Pancreas (tissue), 10 donors: ENCODE measurements around the gene HYOU1. TPM values are rescaled to one million over a fixed set of nuclear protein-coding genes. Genes with fewer than 3 reads are reported as not detected.

ENCODE experiments used
- ATAC-seq, 4 donors: fragments of 200-7000 bp; cut with Tn5 transposase; one replicate each; pipeline versions ENCODE4 v1.8.0 to v1.9.1; 2020; ENCODE audit warnings: mild to moderate bottlenecking in 4 of 4, moderate library complexity in 4 of 4
- DNase-seq, 6 donors: peaks; one replicate each; pipeline ENCODE4 v3.0.0-alpha.2; 2020
- FAIRE-seq: peaks from 2 replicates; lab custom pipeline; 2012; peaks lifted over from hg19 to GRCh38; lab: Jason Lieb, UNC
- H3K27ac ChIP-seq, 4 donors: fragments of 200-600 bp; sonication (generic); 1 replicate in 3 of 4; 2 replicates in 1 of 4; pipeline versions ENCODE4 v1.5.0 to v1.8.0; 2020
- H3K27me3 ChIP-seq, 4 donors: fragments of 200-600 bp; one replicate each; pipeline ENCODE4 v1.8.0; 2021
- H3K36me3 ChIP-seq, 3 donors: fragments of 200-600 bp; sonication (generic) in 1 of 3; one replicate each; pipeline versions ENCODE4 v1.5.0 to v1.8.0; 2020 to 2021
- H3K4me1 ChIP-seq, 3 donors: fragments of 200-600 bp; one replicate each; pipeline ENCODE4 v1.8.0; 2021
- H3K4me3 ChIP-seq, 4 donors: fragments of 200-600 bp; sonication (generic) in 2 of 4; one replicate each; pipeline versions ENCODE4 v1.5.0 to v1.8.0; 2020 to 2021
- H3K9me3 ChIP-seq, 4 donors: fragments of 200-600 bp; one replicate each; pipeline ENCODE4 v1.8.0; 2021
- WGBS, 2 donors: extraction: QIAGEN DNeasy Blood & Tissue Kit; methylation state at CpG; one replicate each; pipeline ENCODE4 v1.1.7; 2013; 5-methylcytosine and 5-hydroxymethylcytosine counted together
- intact Hi-C, 3 donors: fragments of 100-400 bp; cut with DNase I; formaldehyde crosslinking; loops; one replicate each; pipeline versions ENCODE4 v1.11.1 to v1.14.2; 2022
- polyA plus RNA-seq, 2 donors: library from polyadenylated mRNA; stranded (reverse); fragments of 200-250 nt; gene quantifications; one replicate each; pipeline ENCODE4 v1.2.3, GENCODE V29; 2013
- total RNA-seq, 6 donors: library from RNA; stranded (reverse); fragmentation: NEBNext Ultra II Directional in 4 of 6; extraction: Animal tissue kit (Norgen Biotek cat#: 25700) in 4 of 6; gene quantifications; one replicate each; pipeline versions ENCODE4 v1.2.1 to v1.2.4, GENCODE V29; 2021 to 2023
- TF ChIP-seq, protein P1 (sequence below), 4 donors: fragments of 200-600 bp; sonication (generic) in 3 of 4; IDR thresholded peaks; one replicate each; pipeline versions ENCODE4 v1.5.0 to v1.8.0; 2021; ENCODE audit warnings: antibody characterized with exemption in 4 of 4
- donor health status: healthy with polysubstance abuse.
- donor health status: DM: no; HTN: no; CAD: no; lungs with moderate emphysema.
- donor health status: DM: no; HTN: no; CAD: no.
- donor health status: control.
- donor health status: control.
- donor health status: Bipolar disorder and iron deficiency.
- donor health status: DM: yes; HTN: yes; CAD: no.
- donor health status: DM: no; HTN: no; CAD: no.
- donor health status: DM: no; HTN: no; CAD: no.
- donor health status: DM: yes; HTN: yes; CAD: no.

HYOU1 gene
- total and polyA plus RNA-seq, 8 donors: 79.2 to 210 (median 143) TPM

DNA sequence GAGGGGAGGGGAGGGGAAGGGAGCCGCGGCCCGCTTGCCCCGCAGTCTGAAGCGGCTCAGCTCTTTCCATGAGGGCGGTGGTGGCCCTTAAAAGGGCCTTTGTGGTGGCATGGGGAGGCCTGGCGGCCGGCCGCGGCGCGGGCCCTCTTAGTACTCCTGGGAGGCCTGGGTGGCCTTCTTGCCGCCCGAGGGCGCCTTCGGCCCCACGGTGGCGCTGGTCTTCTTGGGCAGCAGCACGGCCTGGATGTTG, 37.7 kb upstream of the HYOU1 start:
- no peaks in the 10 kb centered on the region for H3K27me3 ChIP-seq
- no peaks in the 10 kb centered on the region for H3K9me3 ChIP-seq
- H3K27ac ChIP-seq: peak overlapping the region; percentile 85 to 93 (median 90)
- intact Hi-C loops: no loop called here
- DNase-seq (peak; percentile 84 to 95 (median 88)), ATAC-seq (peak; percentile 84 to 89 (median 85)), FAIRE-seq (no peak)
- 0% methylated on average over 19 of the region's 19 CpGs for WGBS, 2 donors
- TF ChIP-seq, protein P1, sequence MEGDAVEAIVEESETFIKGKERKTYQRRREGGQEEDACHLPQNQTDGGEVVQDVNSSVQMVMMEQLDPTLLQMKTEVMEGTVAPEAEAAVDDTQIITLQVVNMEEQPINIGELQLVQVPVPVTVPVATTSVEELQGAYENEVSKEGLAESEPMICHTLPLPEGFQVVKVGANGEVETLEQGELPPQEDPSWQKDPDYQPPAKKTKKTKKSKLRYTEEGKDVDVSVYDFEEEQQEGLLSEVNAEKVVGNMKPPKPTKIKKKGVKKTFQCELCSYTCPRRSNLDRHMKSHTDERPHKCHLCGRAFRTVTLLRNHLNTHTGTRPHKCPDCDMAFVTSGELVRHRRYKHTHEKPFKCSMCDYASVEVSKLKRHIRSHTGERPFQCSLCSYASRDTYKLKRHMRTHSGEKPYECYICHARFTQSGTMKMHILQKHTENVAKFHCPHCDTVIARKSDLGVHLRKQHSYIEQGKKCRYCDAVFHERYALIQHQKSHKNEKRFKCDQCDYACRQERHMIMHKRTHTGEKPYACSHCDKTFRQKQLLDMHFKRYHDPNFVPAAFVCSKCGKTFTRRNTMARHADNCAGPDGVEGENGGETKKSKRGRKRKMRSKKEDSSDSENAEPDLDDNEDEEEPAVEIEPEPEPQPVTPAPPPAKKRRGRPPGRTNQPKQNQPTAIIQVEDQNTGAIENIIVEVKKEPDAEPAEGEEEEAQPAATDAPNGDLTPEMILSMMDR (IDR thresholded peaks at IDR 0.05): peak; percentile 41 to 71 (median 65)
- peak overlapping the region; percentile 60 to 85 (median 78) for H3K4me3 ChIP-seq
- peaks cover 0 to 18% (median 0%) of the 10 kb centered on the region in 3 donors for H3K36me3 ChIP-seq
- peaks cover 9 to 16% (median 11%) of the 10 kb centered on the region in 3 donors for H3K4me1 ChIP-seq

DNA sequence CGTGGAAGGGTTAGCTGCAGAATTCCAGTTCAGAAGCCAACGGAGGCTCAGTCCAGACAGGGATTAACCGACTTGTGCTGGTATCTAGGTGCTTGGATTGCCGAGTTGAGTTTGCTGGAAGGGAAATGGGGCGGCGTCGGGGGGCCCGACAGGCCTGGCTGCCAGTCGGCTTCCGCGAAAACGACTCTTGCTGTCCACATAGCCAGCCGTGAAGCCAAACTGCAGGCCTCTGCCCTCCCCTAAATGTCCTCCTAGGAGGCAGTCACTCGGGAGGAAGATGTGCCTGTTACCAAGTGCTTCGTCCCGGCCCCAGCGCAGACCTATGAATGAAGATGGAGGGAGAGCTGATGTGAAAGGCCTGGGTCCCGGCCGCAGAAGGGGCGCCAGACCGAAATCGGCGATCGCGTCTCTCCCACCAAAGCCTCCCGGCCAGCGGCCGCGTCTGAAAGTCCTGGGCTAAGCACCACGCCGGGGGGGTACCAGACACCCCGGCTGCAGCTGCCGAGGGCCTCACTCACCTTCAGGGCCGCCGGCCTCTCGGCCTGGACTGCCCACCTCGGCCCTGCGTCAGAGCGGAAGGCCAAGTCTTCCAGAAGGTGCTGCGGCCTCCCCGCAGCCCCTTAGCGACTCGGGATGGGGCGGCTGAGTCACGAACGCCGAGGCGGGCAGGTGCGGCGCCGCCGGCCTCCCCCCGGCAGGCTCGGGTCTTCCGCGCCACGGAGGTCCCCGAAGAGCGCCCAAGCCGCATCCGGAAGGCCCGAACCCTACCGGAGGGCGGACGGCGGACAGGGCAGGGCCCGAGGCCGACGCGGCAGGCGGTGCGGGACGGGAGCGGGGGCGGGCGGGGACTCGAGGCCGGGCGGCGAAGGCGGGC, 37.2 kb upstream of the HYOU1 start:
- peak overlapping the region; percentile 85 to 93 (median 90) for H3K27ac ChIP-seq
- intact Hi-C loops: no loop called here

DNA sequence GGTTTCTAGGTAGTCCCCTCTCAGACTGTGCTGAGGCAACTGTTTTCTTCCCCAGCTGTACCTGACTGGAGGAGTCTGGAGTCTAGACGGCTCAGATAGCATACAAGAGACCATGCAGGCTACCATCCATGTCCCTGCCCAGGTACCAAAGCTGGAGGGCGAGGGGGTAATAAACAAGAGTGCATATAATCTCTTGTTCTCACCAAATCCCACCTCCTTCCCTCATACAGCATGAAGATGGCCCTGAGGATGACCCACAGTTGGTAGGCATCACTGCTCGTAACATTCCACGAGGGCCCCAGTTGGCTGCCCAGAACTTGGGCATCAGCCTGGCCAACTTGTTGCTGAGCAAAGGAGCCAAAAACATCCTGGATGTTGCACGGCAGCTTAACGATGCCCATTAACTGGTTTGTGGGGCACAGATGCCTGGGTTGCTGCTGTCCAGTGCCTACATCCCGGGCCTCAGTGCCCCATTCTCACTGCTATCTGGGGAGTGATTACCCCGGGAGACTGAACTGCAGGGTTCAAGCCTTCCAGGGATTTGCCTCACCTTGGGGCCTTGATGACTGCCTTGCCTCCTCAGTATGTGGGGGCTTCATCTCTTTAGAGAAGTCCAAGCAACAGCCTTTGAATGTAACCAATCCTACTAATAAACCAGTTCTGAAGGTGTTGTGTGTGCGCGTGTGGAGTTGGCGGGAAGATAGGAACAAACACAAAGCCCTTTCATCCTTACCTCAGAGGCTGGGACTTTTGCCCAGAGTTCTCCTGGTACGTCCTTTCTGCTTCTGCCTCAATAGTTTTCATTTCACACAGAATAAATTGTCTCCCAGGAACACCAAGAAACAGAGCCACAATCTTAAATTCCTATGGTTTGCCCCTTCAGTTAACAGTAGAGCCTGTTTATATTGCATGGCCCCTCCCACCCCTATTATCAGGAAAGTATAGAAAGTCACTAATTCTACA, 36.2 kb upstream of the HYOU1 start:
- TF ChIP-seq, protein P1 (IDR thresholded peaks at IDR 0.05): no peak
- WGBS, 2 donors: 34 to 38% methylated on average over 12 of the region's 12 CpGs
- no peaks in the 10 kb centered on the region for H3K9me3 ChIP-seq
- DNase-seq: no peak
- H3K27me3 ChIP-seq: no peaks in the 10 kb centered on the region
- peaks cover 0 to 18% (median 0%) of the 10 kb centered on the region in 3 donors for H3K36me3 ChIP-seq
- intact Hi-C loops: no loop called here
- H3K4me3 ChIP-seq: peak overlapping the region in 3 of 4 donors; percentile 60 to 85 (median 77)
- no peak for FAIRE-seq
- no peak for ATAC-seq
- peaks cover 9 to 16% (median 11%) of the 10 kb centered on the region in 3 donors for H3K4me1 ChIP-seq
- peak overlapping the region in 3 of 4 donors; percentile 85 to 93 (median 93) for H3K27ac ChIP-seq

More for the DNA sequence above, 37.2 kb upstream of the HYOU1 start:
- ATAC-seq (peak; percentile 14 to 38 (median 24)), FAIRE-seq (no peak), DNase-seq (peak in 4 of 6 donors; percentile 52 to 85 (median 72))
- Histone ChIP-seq H3K27me3 (no peaks in the 10 kb centered on the region), H3K36me3 (peaks cover 0 to 18% (median 0%) of the 10 kb centered on the region in 3 donors), H3K9me3 (no peaks in the 10 kb centered on the region), H3K4me1 (peaks cover 9 to 16% (median 11%) of the 10 kb centered on the region in 3 donors), H3K4me3 (peak overlapping the region; percentile 60 to 85 (median 78))
- TF ChIP-seq, protein P1 (IDR thresholded peaks at IDR 0.05): no peak
- 0% methylated on average over 65 to 81 of the region's 81 CpGs for WGBS, 2 donors

DNA sequence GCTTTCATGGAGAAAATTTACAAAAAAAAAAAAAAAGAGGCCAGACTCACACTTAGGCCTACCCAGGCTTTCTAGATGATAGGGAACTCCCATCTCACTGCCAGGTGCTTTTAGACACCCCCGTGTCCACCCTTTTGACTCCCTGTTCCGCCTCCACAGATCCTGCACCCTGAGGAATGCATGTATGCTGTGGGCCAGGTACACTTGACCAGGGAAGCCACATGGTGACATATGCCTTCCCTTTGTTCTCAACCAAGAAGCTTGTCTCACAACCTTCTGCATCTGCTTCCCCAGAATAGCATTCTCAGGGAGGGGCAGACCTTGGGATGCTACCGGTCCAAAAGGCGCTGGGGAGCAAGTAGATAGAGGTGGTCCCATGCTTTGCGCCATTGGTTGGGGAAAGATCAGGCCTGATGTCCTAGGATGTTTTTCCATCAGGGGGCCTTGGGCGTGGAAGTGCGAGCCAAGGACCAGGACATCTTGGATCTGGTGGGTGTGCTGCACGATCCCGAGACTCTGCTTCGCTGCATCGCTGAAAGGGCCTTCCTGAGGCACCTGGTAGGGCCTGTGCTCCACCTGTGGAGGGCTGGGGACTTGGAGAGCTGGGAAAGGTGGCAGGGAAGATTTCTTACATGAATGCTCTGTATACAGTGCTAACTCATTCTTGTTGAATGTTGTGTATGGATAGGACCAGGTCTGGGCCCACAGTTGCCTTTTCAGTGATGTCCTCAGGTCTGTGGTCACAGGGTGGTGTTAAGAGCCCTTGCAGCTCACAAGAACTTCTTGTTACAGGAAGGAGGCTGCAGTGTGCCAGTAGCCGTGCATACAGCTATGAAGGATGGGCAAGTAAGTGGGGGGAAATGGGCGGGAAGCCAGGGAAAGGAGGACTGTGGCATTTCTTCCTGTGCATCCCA, 35.2 kb upstream of the HYOU1 start:
- Histone ChIP-seq H3K36me3 (peaks cover 0 to 9% (median 0%) of the 10 kb centered on the region in 3 donors), H3K27ac (no peak overlapping the region), H3K4me1 (peaks cover 9 to 16% (median 11%) of the 10 kb centered on the region in 3 donors), H3K4me3 (peak overlapping the region in 1 of 4 donors; percentile 85), H3K9me3 (no peaks in the 10 kb centered on the region), H3K27me3 (no peaks in the 10 kb centered on the region)
- 84 to 86% methylated on average over 13 of the region's 13 CpGs for WGBS, 2 donors
- TF ChIP-seq, protein P1 (IDR thresholded peaks at IDR 0.05): no peak
- DNase-seq: no peak
- ATAC-seq: no peak
- no peak for FAIRE-seq
- intact Hi-C loops: no loop called here
